Hematopoietic multipotent progenitor cell (in vitro differentiated cells): ENCODE results near the gene RAD23A. TPM values are rescaled to one million over a fixed set of nuclear protein-coding genes. Genes with fewer than 3 reads are reported as not detected.

Experiments
- DNase-seq, 3 donors: peaks; one replicate each; pipeline ENCODE4 v3.0.0-alpha.2; 2011 to 2015; ENCODE audit warnings: low read depth in 2 of 3, low spot score in 2 of 3
- total RNA-seq: library from RNA; depleted of rRNA; stranded (reverse); fragments of >200 nt; gene quantifications from one replicate; pipeline ENCODE4 v1.2.3, GENCODE V29; 2012

The RAD23A gene
- total RNA-seq, 1 donor, result 84.3 TPM

DNA sequence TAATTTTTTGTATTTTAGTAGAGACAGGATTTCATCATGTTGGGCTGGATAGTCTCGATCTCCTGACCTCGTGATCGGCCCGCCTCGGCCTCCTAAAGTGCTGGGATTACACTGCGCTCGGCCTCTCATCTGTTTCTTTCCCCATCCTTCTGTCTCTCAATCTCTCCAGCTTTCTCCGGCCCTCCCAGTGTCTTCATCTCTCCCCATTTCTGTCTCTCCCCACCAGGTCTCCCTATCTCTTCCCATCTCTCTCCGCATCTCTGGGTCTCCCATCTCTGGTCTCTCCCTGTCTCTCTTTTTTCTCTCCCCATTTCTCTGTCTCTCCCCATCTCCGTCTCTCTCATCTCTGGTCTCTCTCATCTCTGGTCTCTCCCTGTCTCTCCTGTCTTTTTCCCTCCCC lies 37.4 kb downstream of the RAD23A start:
- DNase-seq, result no peak

- peak; percentile 80 to 88 (median 84) for DNase-seq
These were observed 38.0 kb downstream of the RAD23A start for GRCh38 chr19:12983542-12984142.

- DNase-seq, result no peak
These were observed 38.5 kb downstream of the RAD23A start for GRCh38 chr19:12984143-12984627.

GRCh38 chr19:12984683-12985048 lies 39.0 kb downstream of the RAD23A start:
- no peak for DNase-seq

DNA sequence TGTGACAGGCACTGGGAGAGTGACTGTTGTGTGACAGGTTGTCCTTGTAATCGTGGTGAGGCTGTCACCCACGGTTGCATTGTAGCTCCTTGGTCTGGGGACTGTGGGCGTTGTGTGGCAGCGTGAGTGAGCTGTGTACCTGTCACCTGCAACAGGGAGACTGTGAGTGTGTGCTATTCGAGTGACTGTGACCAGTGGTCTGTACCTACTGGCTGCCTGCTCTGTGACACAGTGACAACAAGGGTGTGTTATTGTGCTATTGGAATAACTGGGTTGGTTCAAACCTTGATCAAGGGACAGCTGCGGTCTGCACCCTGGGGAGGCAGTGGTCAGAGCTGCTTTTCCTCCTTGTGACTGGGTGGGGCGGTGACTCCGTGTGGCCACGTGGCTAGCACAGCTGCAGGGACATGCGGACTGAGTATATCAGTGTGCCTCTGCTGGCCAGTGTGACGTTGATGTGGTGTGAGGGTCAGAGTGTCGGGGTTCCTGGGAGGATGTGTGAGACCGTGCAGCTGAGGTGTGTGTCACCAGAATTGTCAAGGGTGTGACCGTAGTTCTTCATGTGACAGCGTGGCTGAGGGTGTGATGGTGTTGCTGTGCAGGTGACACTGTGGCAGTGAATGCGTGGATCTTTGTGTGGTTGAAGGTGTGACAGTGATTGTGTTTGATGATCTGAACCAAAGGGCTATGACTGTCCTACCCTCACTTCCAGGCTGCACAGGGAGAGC lies 39.6 kb downstream of the RAD23A start:
- DNase-seq, result no peak

DNA sequence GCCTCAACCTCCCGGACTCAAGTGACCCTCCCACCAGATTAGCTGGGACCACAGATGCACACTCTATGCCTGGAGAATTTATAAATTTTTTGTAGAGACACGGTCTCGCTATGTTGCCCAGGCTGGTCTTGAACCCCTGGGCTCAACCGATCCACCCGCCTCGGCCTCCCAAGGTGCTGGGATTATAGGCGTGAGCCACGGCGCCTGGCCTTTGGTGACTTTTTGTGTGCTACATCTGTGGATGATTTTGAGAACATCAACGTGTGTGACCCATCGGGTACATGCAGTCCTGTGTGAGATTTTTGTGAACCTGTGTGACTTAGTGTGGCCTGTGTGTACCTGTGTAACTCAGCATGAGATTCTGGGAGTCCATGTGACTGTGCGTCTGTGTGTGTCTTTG lies 41.1 kb downstream of the RAD23A start:
- DNase-seq, result no peak

GRCh38 chr19:12987190-12987589 lies 41.5 kb downstream of the RAD23A start:
- no peak for DNase-seq

DNA sequence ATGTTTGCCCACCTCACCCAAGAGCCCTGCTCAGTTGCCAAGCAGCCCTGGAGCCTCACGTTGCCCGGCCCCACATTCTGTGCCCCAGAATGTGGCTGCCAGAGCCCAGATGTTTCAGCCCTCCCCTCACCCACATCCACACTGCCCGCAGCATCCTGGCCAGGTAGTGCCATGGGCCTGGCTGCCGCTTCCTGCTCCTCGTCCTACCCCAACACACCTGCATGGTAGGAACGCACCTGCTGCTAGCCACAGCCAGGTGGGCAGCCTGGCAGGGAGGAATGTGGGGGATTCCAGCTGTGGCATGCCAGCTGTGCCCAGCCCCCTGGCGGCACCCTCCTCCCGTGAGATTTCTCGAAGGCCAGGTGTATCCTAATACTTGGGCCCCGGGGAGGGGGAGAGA lies 42.1 kb downstream of the RAD23A start:
- no peak for DNase-seq

DNA sequence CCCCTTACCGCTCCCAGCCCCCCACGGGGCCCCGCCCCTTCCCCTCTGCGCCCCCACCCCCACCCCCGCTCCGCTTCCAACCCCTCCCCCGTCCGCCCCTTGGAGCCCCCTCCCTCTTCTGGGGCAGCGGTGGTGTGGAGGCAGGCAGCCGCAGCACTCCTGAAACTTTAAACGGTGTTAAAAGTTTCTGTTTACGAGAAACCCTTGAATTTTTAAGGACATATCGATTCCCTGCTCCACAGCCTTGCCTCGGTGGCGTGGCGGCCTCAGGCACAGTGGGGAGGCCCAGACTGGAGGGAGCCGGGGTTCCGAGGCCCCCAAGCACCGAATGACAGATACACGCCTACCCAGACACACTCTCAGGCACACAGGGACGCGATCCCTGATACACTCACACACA lies 44.8 kb downstream of the RAD23A start:
- no peak for DNase-seq

DNA sequence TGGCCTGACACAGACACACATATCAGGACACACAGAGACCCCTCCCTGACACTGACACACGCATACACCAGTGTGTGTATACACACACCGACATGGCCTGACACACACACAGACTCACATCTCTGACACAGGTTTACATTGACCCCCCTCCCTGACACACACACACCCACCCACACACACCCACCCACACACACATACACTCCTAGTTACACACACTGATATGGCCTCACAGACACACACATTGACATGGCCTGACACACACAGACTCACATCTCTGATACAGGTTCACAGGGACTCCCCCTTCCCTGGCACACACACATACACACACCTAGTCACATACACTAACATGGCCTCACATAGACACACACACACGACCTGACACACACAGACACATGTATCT lies 45.2 kb downstream of the RAD23A start:
- DNase-seq, result no peak

DNA sequence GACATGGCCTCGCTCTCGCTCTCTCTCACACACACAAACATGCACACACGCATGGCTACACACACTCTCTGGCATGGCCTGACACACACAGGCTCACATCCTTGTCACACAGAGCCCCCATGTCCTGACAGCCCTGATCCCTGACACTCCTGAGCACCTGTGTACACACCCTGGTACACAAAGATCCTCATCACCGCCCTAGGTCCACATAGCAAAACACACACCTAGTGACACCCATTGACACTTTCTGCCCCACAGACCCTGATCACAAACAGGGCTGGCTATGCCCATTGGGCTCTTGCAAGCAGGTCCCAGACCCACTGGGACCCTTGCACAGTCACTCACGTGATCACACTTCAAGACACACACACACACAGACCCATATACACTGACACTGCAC lies 45.6 kb downstream of the RAD23A start:
- DNase-seq, result no peak

- DNase-seq, result no peak
These were observed 47.1 kb downstream of the RAD23A start for GRCh38 chr19:12992729-12993128.

DNA sequence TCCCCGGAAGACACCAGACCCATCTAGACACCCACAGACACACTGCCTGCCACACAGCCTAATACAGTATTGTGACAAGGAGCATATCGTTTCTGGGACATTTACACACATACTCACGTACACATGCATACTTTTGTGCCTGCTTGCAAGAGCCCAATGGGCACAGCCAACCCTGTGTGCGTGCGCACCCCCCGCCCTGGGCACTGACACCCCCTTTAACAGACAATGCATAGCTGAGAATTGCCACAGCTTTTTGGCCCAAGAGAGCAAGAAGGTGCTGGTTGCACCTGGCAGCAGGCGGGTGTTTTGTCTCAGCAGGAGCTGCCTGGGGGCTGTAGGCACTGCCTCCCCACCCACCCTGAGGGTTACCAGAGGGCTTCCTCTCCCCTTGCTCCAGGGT lies 47.9 kb downstream of the RAD23A start:
- DNase-seq, result no peak

DNA sequence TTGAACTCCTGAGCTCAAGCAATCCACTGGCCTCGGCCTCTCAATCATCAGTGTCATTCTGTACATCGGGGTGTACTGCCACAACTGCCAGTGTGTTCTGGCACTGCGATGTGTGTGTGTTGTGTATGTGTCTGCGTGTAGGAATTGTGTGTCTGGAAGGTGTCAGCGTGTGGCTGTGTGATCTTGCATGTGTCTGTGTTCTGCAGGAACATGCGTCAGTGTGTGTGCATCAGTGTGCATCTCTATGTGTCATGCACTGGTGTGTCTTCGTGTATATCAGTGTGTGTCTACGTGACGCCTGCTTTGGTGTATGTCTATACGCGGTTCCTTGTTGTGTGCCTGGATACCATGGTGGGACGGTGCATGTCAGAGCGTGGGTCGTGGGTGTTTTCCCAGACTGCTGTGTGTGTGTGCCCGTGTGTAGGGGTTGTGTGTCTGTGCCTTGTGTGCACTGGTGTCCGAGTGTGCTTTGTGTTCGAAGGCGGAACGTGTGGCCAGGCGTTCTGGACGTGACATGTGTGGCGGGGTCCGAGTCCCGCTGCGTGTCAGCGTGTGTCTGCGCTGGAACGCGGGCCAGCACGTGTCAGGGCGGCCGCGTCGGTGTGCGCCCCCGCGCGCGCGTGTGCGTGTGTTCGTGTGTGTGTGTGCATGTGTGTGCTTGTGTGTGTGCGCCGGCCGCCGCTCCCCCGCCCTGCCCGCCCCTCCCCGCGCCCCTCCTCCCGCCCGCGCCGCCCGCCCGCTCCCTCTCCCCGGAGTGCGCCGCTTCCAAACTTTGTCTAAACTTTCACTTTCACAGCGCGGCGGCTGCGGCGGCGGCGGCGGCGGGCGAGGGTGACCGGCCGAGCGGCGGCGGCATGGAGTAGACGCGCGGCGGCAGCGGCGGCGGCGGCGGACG lies 49.3 kb downstream of the RAD23A start, which contains the start of gene NFIX:
TSS of gene NFIX (plus strand) at position 775 of the 895 bp plus-strand sequence. CDS start 363 bp downstream, outside the sequence.
- DNase-seq, result peak in 2 of 3 donors; percentile 69 to 81

DNA sequence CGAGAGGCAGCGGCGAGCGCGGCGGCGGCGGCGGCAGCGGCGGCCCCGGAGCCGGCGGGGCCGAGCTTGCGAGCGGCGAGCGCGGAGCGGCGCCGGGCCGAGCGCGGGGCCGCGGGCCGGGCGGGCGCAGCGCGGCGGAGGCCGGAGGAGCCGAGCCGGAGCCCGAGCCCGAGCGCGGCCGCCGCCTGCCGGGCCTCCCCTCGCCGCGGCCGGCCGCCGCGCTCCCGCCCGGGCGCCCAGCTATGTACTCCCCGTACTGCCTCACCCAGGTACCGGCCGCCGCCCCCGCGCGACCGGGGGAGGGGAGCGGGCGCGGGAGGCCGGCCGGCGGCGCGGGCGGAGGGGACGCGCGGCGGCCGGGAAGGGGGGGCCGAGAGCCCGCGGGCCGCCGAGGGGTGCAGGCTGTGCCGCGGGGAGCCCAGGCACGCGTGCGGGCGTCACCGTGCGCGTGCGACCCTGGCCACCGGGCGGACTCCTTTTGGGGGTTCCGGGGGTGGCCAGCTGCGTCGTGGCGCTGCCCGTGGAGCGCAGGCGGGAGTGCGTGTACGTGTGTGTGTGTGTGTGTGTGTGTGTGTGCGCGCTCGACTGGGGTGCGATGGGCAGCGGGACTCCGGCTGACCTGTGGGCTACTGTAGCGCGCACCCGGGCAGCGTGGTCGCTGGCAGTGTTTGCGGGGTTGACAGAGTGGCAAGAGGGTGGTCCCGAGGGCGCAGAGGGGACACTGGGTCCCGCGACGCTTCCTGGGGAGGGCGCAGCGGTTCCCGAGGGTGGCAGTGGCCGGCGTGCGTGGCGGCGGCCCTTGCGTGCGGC lies 50.1 kb downstream of the RAD23A start:
- peak in 1 of 3 donors; percentile 28 for DNase-seq

- no peak for DNase-seq
These were observed 50.9 kb downstream of the RAD23A start for GRCh38 chr19:12996406-12997094.

GRCh38 chr19:12997179-12997966 lies 51.7 kb downstream of the RAD23A start:
- no peak for DNase-seq

- DNase-seq, result no peak
These were observed 52.6 kb downstream of the RAD23A start for GRCh38 chr19:12997967-12998940.
